Thyroid gland (tissue), 4 donors: ENCODE data around the gene SGCD.

Experiments
- POLR2A ChIP-seq, 2 donors: fragments of 450-650 bp; IDR thresholded peaks; one replicate each; pipeline ENCODE4 v1.6.1; 2017; ENCODE audit warnings: antibody characterized with exemption in 2 of 2, mild to moderate bottlenecking in 2 of 2, moderate library complexity in 1 of 2
- TF ChIP-seq, protein P1 (sequence below), 6 experiments: fragments of 200-600 bp in 3 of 6; fragments of 450-650 bp in 3 of 6; sonication (generic) in 3 of 6; IDR thresholded peaks; one replicate each; pipeline ENCODE4 v1.5.1; 2016 to 2019; ENCODE audit warnings: antibody characterized with exemption in 6 of 6, mild to moderate bottlenecking in 2 of 6, inconsistent platforms in 1 of 6, moderate library complexity in 1 of 6

- TF ChIP-seq, protein P1, sequence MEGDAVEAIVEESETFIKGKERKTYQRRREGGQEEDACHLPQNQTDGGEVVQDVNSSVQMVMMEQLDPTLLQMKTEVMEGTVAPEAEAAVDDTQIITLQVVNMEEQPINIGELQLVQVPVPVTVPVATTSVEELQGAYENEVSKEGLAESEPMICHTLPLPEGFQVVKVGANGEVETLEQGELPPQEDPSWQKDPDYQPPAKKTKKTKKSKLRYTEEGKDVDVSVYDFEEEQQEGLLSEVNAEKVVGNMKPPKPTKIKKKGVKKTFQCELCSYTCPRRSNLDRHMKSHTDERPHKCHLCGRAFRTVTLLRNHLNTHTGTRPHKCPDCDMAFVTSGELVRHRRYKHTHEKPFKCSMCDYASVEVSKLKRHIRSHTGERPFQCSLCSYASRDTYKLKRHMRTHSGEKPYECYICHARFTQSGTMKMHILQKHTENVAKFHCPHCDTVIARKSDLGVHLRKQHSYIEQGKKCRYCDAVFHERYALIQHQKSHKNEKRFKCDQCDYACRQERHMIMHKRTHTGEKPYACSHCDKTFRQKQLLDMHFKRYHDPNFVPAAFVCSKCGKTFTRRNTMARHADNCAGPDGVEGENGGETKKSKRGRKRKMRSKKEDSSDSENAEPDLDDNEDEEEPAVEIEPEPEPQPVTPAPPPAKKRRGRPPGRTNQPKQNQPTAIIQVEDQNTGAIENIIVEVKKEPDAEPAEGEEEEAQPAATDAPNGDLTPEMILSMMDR (IDR thresholded peaks at IDR 0.05): no peak
- no peak for TF ChIP-seq POLR2A (IDR thresholded peaks at IDR 0.05)
Observed at GRCh38 chr5:156479849-156480248, 152.9 kb downstream of the SGCD start.
